GM12878 (cell line): ENCODE measurements around the gene HOXB3. TPM values are rescaled to one million over a fixed set of nuclear protein-coding genes. Genes with fewer than 3 reads are reported as not detected.

Experiments
- ATAC-seq: fragments of 200-7000 bp; cut with Tn5 transposase; 3 replicates; pipeline ENCODE4 v1.9.1; 2020; ENCODE audit warnings: mild to moderate bottlenecking, moderate library complexity
- BruUV-seq: library from RNA; stranded (reverse); fragments of 400-500 nt; replicated peaks from 2 replicates; lab custom pipeline; 2021; lab: Mats Ljungman, UMichigan
- CTCF ChIA-PET: fragments of 300-600 bp; sonication (Branson Sonifier 250); formaldehyde crosslinking; extraction: SDS; loops from one replicate; lab custom pipeline; 2021; ENCODE audit warnings: inconsistent platforms; lab: Yijun Ruan, JAX
- POLR2A ChIA-PET: fragments of 350-600 bp; formaldehyde crosslinking; extraction: SDS; loops from one replicate; lab custom pipeline; 2021; ENCODE audit warnings: inconsistent platforms; lab: Charles Lee
- RAD21 ChIA-PET: fragments of 300-600 bp; sonication (Branson Sonifier 250); formaldehyde crosslinking; loops from one replicate; lab custom pipeline; 2023; ENCODE audit warnings: antibody characterized with exemption; ENCODE audit not compliant: unreplicated experiment; lab: Charles Lee
- SMC1A ChIA-PET: fragments of 300-600 bp; sonication (Branson Sonifier 250); formaldehyde crosslinking; loops from one replicate; lab custom pipeline; 2023; ENCODE audit not compliant: unreplicated experiment, uncharacterized antibody; lab: Charles Lee
- DNase-seq: peaks from one replicate; pipeline ENCODE4 v3.0.0-alpha.2; 2011; ENCODE audit warnings: low read depth, low spot score
- FAIRE-seq: peaks from 3 replicates; lab custom pipeline; 2011; peaks lifted over from hg19 to GRCh38; lab: Jason Lieb, UNC
- H2AFZ ChIP-seq: 2 replicates; pipeline ENCODE4 v1.6.0; 2011; ENCODE audit warnings: low read depth, low read length, control low read depth; ENCODE audit not compliant: control insufficient read depth
- H3K27ac ChIP-seq: 2 replicates; pipeline ENCODE4 v1.5.1; 2011; ENCODE audit warnings: control low read depth; ENCODE audit not compliant: control insufficient read depth, insufficient read depth
- H3K27me3 ChIP-seq, 2 experiments: replicated peaks in 1 of 2; 2 replicates each; pipeline versions ENCODE4 v1.6.0 to v1.6.1; 2011; ENCODE audit warnings: low read length in 1 of 2; ENCODE audit not compliant: control insufficient read depth in 2 of 2, insufficient read depth in 2 of 2
- H3K36me3 ChIP-seq, 2 experiments: 2 replicates each; pipeline ENCODE4 v1.5.1; 2011; ENCODE audit warnings: low read length in 1 of 2; ENCODE audit not compliant: control insufficient read depth in 2 of 2, insufficient read depth in 2 of 2
- H3K4me1 ChIP-seq: 2 replicates; pipeline ENCODE4 v1.6.1; 2011; ENCODE audit warnings: mild to moderate bottlenecking, low read length, moderate library complexity, mixed read lengths; ENCODE audit not compliant: control insufficient read depth, insufficient read depth
- H3K4me2 ChIP-seq: 2 replicates; pipeline ENCODE4 v1.6.0; 2011; ENCODE audit warnings: control low read depth; ENCODE audit not compliant: control insufficient read depth, insufficient read depth
- H3K4me3 ChIP-seq: fragments of 200-600 bp; sonication (generic); 2 replicates; pipeline ENCODE4 v1.5.1; 2016
- H3K79me2 ChIP-seq: 2 replicates; pipeline ENCODE4 v1.6.0; 2011; ENCODE audit warnings: low read length; ENCODE audit not compliant: control insufficient read depth, insufficient read depth
- H3K9ac ChIP-seq: 2 replicates; pipeline ENCODE4 v1.8.0; 2011; ENCODE audit warnings: low read length, control low read depth, mixed read lengths; ENCODE audit not compliant: control insufficient read depth, insufficient read depth
- H3K9me3 ChIP-seq: replicated peaks from 3 replicates; pipeline ENCODE4 v1.5.1; 2011; ENCODE audit warnings: mild to moderate bottlenecking, low read length; ENCODE audit not compliant: control insufficient read depth, insufficient read depth
- H4K20me1 ChIP-seq: 2 replicates; pipeline ENCODE4 v1.6.0; 2011; ENCODE audit not compliant: control insufficient read depth, insufficient read depth
- BCL11A ChIP-seq: IDR thresholded peaks from 2 replicates; pipeline ENCODE4 v1.6.1; 2011; ENCODE audit warnings: low read depth, low read length
- HDAC6 ChIP-seq: fragments of 200-600 bp; sonication (generic); IDR thresholded peaks from one replicate; pipeline ENCODE4 v1.8.0; 2017; ENCODE audit warnings: antibody characterized with exemption; ENCODE audit not compliant: unreplicated experiment
- MYB ChIP-seq: fragments of 150-350 bp; IDR thresholded peaks from 2 replicates; pipeline ENCODE4 v1.6.1; 2014; ENCODE audit warnings: mild to moderate bottlenecking, low read depth, low read length, borderline replicate concordance
- SRF ChIP-seq, 2 experiments: IDR thresholded peaks; 2 replicates each; pipeline ENCODE4 v1.6.1; 2011; ENCODE audit warnings: low read depth in 2 of 2, low read length in 2 of 2, mild to moderate bottlenecking in 1 of 2, moderate library complexity in 1 of 2
- ZZZ3 ChIP-seq: IDR thresholded peaks from 2 replicates; pipeline ENCODE4 v1.6.1; 2011; ENCODE audit warnings: low read depth; ENCODE audit not compliant: control insufficient read depth, insufficient read length
- WGBS: methylation state at CpG from one replicate; pipeline ENCODE4 v1.1.6; 2016; ENCODE audit warnings: low lambda C conversion rate; ENCODE audit not compliant: insufficient replicate concordance, insufficient coverage; ENCODE audit errors: missing lambda C conversion rate; 5-methylcytosine and 5-hydroxymethylcytosine counted together
- in situ Hi-C: fragments of 300-500 bp; cut with MboI; formaldehyde crosslinking; loops from 9 replicates; pipeline ENCODE4 v1.14.3; 2018; ENCODE audit warnings: mixed read lengths
- intact Hi-C: fragments of 100-400 bp; cut with micrococcal nuclease; formaldehyde crosslinking; loops from one replicate; pipeline ENCODE4 v1.14.2; 2022; ENCODE audit not compliant: unreplicated experiment
- polyA plus RNA-seq, 11 experiments: library from polyadenylated mRNA; depleted of rRNA in 4 of 11; unstranded in 6 of 11; stranded (reverse) in 5 of 11; fragments of >200 nt; fragmentation: Nextera tagmentation in 4 of 11; fragmentation: Illumina TruSeq in 1 of 11; extraction: Ambion mirVana in 4 of 11; extraction: Trizol in 1 of 11; gene quantifications; 1 replicate in 1 of 11; 2 replicates in 10 of 11; pipeline versions ENCODE4 v1.2.1 to v1.2.3, GENCODE V29; 2011 to 2016; ENCODE audit warnings: inconsistent platforms in 2 of 11, missing spikeins in 2 of 11, low read depth in 1 of 11
- total RNA-seq, 4 experiments: library from RNA; depleted of rRNA in 3 of 4; stranded (reverse); fragments of >200 nt in 3 of 4; fragmentation: Illumina TruSeq in 1 of 4; extraction: Trizol in 1 of 4; gene quantifications; 2 replicates each; pipeline versions ENCODE4 v1.2.1 to v1.2.3, GENCODE V29; 2013 to 2021

HOXB3 gene
- total and polyA plus RNA-seq, 10 of the 15 experiments (the other 5 are each of a cell fraction or from before 2014, with no cell fraction given), result 0.19 to 7.7 (median 2.9) TPM

- TF ChIP-seq MYB (no peak), SRF (IDR thresholded peaks at IDR 0.05; ENCODE audit: low read depth in 2 of 2, low read length in 2 of 2) (no peak), BCL11A (no peak), HDAC6 (no peak)
Observed at GRCh38 chr17:48588074-48588415, 2.0 kb downstream of the HOXB3 start (continued).

GRCh38 chr17:48587276-48588073 lies 2.6 kb downstream of the HOXB3 start:
- POLR2A ChIA-PET, result interaction anchor here (0.6 to 1.1 kb wide), 3 partner anchors 86 to 475 kb away, joined by 3 to 4 read pairs (median 3); no protein-coding TSS in a partner anchor
- H3K9ac ChIP-seq, result no peak overlapping the region
- 53% methylated on average over 5 of the region's 5 CpGs for WGBS
- DNase-seq (no peak), ATAC-seq (no peak), FAIRE-seq (no peak)
- intact Hi-C loops (no loop called here), in situ Hi-C loops (no loop called here)
- no peak overlapping the region for H3K4me2 ChIP-seq
- BruUV-seq, result no TSS peak
- CTCF ChIA-PET, result interaction anchor here (0.8 to 3.3 kb wide), 17 partner anchors 13 to 617 kb away, joined by 3 to 22 read pairs (median 4); partner anchors contain the start of gene CDK5RAP3
- RAD21 ChIA-PET, result interaction anchor here (0.8 to 2.6 kb wide), 10 partner anchors 31 to 372 kb away, joined by 3 to 13 read pairs (median 6); no protein-coding TSS in a partner anchor
- no peaks in the 10 kb centered on the region for H3K79me2 ChIP-seq
- H3K36me3 ChIP-seq, result no peaks in the 10 kb centered on the region
- H3K9me3 ChIP-seq, result no peaks in the 10 kb centered on the region
- peaks cover 0 to 4% of the 10 kb centered on the region in 2 experiments; a peak in 2 of 4 replicates for H3K27me3 ChIP-seq
- no peak for TF ChIP-seq ZZZ3
- no peak for TF ChIP-seq MYB
- H3K4me3 ChIP-seq, result no peak overlapping the region
- SMC1A ChIA-PET, result interaction anchor here (0.5 to 3.0 kb wide), 14 partner anchors 12 to 501 kb away, joined by 3 to 23 read pairs (median 4); no protein-coding TSS in a partner anchor
- peaks cover 2% of the 10 kb centered on the region for H3K4me1 ChIP-seq
- H4K20me1 ChIP-seq, result no peaks in the 10 kb centered on the region
- no peak overlapping the region for H3K27ac ChIP-seq
- no peak overlapping the region for H2AFZ ChIP-seq
